Skeletal muscle cell (primary cell): Measurements from ENCODE around the gene CKAP2.
"Not testable (repeated sequence)": the region's sequence is repeated elsewhere in the genome, so short reads cannot be mapped to it uniquely, and the experiment has no call there.

Source experiments
- DNase-seq: peaks from one replicate; pipeline ENCODE4 v3.0.0-alpha.2; 2010; ENCODE audit warnings: low read depth
- H3K4me3 ChIP-seq: 2 replicates; pipeline ENCODE4 v1.5.1; 2011; ENCODE audit warnings: low read depth, mild to moderate bottlenecking, control low read depth, low read length, moderate library complexity

CKAP2 gene

DNA sequence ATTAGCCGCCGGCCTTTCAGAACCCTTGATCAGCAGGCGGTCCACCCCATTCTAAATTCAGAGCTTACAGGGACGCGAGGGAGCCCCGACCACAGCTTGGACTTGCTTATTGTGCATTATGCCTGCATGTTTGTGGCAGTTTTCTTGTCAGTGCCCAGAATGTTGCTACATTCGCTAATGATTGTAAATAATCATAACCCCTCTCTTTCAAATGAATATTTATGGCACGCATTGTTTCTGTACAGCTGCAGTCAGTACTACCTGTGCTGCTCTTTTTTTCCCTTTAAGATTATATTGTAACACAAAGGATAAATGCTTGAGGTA is 4.5 kb upstream of the CKAP2 start:
- peak overlapping the region; percentile 27 for H3K4me3 ChIP-seq
- DNase-seq = no peak

DNA sequence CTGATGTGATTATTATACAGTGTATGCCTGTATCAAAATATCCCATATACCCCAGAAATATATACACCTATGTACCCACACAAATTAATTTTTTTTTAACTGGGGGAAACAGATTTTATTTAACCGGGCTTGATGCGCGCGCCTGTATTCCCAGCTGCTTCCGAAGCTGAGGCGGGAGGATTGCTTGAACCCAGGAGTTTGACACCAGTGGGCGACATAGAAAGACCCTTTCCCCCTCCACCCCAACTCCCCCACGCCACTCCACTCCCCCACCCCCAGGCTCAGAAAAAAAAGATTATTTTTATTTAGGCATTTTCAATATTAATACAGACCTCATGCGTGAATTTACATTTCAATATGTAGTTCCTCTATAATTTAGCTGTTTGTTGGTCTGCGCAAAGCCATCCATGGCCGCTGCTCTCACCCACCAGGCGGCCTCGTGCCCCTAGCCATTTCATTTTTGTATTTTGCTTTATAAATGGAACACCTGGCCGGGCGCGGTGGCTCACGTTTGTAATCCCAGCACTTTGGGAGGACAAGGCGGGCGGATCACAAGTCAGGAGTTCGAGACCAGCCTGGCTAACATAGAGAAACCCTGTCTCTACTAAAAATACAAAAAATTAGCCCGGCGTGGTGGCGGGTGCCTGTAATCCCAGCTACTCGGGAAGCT is 4.0 kb upstream of the CKAP2 start:
- no peak for DNase-seq
- H3K4me3 ChIP-seq = no peak overlapping the region

DNA sequence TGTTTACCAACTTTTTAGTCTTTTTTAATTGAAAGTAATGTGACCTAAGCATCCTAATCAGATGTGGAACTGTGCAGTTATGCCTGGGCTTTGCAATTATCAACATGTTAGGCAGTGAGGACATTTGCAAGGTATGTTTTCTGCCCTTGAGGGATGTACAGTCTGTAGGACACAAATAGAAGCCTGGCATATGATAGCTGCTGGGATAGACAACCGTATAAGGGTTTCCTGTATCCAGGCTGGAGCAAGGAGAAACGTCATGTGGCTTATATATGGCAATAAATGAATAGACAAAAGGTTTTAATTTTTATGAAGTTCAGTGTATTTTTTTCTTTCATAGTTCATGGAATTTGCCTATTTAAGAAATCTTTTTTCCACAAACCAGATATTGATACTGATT is 2.8 kb upstream of the CKAP2 start:
- no peak for DNase-seq
- no peak overlapping the region for H3K4me3 ChIP-seq

DNA sequence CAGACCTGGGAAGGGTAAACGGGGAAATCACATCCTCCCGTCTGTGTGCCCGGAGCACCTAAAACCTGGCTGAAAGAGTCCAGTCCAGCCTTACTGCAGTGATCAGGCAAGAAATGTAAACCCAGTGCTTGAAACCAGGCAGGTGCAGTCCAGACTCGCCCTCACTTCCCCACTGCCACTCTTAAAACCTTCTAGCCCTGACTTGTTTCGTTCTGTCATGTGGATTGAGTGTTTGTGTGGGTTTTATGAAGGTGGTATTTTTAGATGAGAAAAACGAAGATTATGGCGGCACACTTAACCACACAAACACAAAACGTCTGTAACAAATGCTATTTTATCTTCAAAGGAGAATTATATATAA is 839 bp upstream of the CKAP2 start:
- no peak for DNase-seq

DNA sequence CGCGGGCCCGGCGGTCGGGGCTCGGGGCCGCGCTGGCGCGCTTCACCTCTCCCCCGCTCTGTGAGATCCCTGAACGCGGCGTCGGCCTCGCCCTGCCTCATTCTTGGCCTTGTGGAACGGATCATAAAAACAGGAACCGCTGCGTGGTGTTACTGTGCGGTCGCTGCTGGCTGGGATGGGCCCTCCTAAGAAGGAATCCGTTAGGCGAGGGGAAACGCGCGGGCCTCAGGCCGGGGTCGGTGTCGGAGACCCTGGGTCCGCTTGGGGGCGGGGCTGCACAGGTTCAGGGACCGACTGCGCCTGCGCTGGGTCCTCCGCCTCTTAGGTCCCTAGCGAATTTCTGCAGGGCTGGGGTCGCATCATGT is 381 bp downstream of the CKAP2 start:
- H3K4me3 ChIP-seq = peak overlapping the region; percentile 76
- DNase-seq = no peak

More for the DNA sequence above, 839 bp upstream of the CKAP2 start:
- H3K4me3 ChIP-seq = peak overlapping the region; percentile 76

DNA sequence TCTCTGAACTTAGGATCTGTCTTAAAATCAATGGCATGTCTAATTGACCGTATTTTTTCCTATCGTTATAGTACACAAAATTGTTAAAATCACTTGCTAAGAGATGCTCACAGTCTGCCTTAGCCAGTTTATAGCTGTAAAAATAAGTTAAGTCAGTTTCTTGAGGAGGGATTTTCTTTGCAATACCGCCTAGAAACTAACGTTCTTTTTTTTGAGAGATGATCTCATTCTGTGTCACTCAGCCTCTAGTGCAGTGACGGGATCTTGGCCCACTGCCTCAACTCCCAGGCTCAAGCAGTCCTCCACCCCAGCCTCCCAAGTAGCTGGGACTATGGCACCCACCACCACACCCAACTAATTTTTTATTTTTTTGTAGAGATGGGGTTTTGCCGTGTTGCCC is 4.4 kb downstream of the CKAP2 start:
- no peak overlapping the region for H3K4me3 ChIP-seq
- peak; percentile 32 for DNase-seq

DNA sequence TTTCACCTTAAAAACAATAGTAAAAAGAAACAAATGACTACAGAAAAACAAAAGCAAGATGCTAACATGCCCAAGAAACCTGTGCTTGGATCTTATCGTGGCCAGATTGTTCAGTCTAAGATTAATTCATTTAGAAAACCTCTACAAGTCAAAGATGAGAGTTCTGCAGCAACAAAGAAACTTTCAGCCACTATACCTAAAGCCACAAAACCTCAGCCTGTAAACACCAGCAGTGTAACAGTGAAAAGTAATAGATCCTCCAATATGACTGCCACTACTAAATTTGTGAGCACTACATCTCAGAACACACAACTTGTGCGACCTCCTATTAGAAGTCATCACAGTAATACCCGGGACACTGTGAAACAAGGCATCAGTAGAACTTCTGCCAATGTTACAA is 6.0 kb downstream of the CKAP2 start:
- DNase-seq = no peak
- H3K4me3 ChIP-seq = no peak overlapping the region

DNA sequence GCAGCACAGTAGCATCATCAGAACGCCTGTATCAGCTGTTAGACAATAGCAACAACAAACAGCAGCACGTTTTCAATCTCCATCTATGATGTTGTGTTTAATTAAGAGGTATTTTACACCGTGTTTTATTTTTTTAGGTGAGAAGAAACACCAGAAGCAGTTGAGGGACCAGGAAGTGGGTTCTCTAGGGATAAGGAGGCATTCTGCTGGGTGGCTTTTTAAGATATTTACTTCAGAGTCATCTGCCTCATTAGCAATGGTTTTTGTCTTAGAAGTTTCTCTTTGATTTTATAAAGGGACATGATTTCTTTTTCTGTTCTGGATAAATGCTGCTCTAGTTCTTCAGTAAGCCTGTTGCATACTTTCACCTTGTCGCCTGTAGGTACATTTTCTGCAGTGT is 8.2 kb downstream of the CKAP2 start:
- H3K4me3 ChIP-seq = no peak overlapping the region

DNA sequence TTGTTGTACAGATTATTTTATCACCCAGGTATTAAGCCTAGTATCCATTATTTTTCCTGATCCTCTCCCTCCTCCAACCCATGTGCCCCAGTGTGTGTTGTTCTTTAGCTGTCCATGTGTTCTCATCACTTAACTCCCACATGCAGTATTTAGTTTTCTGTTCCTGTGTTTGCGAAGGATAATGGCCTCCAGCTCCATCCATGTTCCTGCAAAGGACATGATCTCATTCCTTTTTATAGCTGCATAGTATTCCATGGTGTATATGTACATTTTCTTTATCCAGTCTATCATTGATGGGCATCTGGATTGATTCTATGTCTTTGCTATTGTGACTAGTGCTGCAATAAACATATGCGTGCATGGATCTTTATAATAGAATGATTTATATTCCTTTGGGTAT is 13.2 kb downstream of the CKAP2 start:
- not testable (repeated sequence) for H3K4me3 ChIP-seq, DNase-seq

More for the DNA sequence above, 8.2 kb downstream of the CKAP2 start:
- no peak for DNase-seq

DNA sequence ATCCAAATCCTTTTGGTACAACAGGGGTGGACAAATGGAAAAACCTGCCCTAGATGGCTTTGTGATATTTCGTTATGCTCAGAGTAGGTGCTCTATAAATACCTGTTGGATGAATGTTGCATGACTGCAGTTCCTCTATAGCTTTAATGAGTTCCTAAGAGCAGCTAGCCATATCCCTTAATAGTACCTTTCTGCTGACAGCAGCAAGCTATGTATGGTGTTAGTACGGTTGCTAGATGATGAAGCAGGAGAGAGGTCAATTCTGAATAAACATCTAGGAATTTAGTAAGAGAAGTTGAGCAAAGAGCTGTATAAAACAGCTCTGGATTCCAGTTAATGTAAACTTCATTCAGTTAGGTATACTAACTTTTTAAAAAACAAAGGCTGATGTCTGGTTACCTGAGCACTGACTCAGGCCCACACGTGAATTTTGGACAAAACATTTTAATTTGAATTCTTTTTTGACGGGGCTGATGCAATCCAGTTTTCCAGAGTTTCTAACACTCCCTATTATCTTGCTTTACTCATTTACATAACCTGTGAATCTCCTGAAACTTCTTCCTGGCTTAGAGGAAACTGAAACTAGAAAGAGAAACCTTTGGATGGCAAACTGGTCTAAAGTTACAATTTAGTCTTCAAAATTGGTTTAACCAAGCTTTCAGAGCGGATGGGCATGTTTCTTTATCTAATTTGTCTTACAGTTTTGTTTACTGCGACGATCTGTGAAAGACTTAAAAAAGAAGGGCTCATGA is 25.6 kb downstream of the CKAP2 start:
- DNase-seq, H3K4me3 ChIP-seq: not testable (repeated sequence)

DNA sequence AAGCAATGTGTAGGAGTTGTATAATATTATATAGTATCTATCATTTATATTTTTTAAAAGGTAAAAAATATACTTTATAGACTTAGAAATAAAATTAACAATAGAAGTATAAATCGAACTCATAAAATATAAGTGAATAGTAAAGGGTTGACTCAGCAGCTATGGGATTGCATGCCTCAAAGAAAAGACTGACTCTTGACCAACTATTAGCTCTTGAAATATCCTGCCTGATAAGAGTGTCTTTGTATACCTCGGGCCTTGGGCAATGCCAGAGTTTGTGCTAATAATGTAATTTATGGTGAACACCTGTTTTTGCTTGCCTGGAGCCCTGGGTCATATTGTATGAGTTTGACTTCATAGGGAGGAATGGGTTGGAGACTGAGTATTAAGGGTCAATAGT is 31.8 kb downstream of the CKAP2 start:
- H3K4me3 ChIP-seq, DNase-seq: not testable (repeated sequence)

DNA sequence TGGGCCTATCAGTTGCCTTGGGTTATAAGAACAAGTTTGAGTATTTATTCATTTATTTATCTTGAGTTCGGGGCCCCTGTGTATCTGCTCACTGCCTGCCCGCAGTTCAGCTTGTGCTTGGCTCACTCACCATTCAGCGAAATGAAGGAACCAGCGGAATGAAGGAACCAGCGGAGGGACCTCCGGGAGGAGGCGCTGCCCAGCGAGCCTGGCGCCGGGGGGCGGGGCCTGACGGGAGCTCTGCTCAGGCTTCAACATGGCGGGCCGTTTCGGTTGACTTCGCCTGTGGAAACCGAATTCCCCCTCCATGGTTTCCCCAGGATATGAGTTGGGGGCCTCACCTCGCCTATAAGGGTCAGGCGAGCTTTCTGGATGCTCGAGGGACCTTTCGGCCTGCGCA is 33.5 kb downstream of the CKAP2 start:
- DNase-seq, H3K4me3 ChIP-seq: not testable (repeated sequence)

DNA sequence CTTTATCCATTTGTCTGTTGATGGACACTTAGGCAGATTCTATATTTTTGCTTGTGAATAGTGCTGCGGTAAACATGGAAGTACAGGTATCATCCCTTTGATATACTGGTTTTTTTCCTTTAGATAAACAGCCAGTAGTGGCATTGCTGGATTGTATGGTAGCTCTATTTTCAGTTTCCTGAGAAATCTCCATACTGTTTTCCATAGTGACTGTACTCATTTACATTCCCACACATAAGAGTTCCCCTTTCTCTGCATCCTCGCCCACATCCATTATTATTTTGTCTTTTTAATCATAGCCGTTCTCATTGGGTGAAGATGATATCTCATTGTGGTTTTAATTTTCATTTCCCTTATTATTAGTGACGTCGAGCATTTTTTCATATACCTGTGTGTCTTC is 35.7 kb downstream of the CKAP2 start:
- DNase-seq, H3K4me3 ChIP-seq: not testable (repeated sequence)

DNA sequence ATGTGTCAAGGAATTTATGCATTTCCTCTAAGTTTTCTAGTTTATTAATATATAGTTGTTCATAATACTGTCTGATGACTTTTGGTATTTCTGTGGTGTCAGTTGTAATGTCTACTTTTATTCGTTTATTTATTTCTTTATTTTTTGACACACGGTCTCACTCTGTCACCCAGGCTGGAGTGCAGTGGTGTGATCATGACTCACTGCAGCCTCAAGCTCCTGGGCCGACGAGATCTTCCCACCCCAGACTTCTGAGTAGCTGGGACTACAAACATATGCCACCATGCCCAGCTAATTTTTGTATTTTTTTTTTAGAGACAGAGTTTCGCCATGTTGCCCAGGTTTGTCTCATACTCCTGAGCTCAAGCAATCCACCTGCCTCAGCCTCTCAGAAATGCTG is 39.0 kb downstream of the CKAP2 start:
- DNase-seq, H3K4me3 ChIP-seq: not testable (repeated sequence)

DNA sequence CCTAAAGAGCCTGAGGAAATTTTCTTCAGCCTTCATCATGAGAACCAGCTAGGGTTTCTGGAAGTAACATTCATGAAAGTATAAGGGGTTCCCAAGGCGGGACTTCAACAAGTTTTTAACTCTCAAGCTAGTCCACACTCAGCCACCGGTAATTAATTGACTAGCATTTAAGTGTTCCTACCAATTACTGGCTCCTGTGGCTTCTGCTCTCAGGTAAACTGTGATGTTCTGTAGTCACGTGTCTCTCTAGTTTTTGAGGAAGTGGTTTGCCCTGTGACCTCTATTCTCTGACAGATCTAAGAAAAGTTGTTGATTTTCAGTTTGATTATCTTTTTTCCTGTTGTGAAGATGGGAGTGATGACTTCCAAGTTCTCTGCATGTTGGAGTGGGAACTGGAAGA is 42.7 kb downstream of the CKAP2 start:
- not testable (repeated sequence) for H3K4me3 ChIP-seq, DNase-seq

DNA sequence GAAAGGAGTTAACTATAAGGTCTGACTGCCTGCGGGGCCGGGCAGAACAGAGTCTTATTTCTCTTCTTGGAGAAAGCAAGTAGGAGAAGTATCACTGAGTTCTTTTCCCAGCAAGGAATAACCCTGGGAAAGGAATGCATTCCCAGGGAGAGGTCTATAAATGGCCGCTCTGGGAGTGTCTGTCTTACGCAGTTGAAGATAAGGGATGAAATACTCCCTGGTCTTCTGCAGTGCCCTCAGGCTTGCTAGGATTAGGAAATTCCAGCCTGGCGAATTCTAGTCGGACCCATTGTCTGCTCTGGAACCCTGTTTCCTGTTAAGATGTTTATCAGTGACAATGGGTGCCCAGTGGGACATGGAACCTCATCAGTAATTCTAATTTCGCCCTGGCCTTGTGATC is 47.0 kb downstream of the CKAP2 start:
- not testable (repeated sequence) for DNase-seq, H3K4me3 ChIP-seq

DNA sequence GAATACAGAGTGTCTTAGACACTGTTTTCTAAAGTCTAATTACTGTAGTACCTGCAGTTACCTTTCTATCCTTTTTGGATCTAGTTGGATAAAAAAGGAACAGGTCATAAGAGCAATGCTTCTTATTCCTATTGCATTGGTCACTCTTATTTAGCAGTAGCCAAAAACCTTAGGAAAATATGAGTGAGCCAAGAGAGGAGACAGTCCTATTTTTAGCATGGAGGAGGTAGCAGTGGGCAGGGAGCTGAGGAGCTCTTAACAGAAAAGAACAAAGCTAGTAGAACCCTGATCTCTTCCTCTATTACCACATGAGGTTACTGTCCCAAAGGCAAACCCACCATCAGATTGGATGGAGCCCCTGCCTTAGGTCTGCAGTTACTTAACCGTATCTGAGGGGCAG is 50.6 kb downstream of the CKAP2 start:
- not testable (repeated sequence) for DNase-seq, H3K4me3 ChIP-seq

DNA sequence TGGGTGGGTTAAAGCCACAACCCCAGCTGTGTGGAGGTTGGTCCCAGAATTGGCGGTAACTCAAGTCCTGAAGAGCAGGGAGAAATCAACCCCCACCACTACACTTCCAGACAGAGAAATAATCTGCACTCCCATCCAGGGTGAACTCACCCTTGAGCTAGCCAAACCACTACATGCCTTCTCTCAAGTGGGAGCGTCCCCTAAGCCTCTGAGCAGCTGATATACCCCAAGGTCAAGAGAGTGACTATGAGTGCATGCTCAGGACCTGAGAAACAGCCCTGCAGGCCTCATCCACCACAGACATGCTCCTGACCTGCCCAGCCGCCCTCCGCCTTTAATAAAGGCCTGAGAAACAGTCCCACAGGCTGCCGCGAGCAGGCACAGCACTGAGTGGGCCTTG is 54.3 kb downstream of the CKAP2 start:
- H3K4me3 ChIP-seq, DNase-seq: not testable (repeated sequence)

DNA sequence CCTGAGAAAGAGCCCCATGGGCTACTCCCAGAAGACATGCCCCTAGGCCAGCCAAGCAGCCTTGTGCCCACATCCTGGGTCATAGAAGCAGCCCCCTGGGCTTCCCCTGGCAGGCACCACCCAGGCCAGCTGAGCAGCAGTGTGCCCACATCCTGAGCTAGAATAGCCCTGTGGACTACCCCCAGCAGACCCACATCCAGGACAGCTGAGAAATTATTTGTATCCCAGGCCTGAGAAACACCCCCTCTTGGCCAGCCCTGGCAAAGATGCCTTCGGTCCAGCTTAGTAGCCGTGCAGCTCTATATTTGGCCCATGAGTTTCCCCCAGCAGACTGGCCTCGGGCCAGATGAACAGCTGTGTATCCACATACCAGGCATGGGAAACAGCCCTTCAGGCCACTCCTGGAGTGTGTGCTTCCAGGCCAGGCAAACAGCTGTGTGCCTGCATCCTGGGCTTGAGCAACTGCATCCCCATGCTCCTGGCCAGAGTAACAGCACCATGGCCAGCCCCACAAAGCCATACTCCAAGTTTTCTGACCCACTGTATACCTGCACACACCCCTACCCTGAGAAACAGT is 55.0 kb downstream of the CKAP2 start:
- not testable (repeated sequence) for H3K4me3 ChIP-seq
- DNase-seq = peak; percentile 31

DNA sequence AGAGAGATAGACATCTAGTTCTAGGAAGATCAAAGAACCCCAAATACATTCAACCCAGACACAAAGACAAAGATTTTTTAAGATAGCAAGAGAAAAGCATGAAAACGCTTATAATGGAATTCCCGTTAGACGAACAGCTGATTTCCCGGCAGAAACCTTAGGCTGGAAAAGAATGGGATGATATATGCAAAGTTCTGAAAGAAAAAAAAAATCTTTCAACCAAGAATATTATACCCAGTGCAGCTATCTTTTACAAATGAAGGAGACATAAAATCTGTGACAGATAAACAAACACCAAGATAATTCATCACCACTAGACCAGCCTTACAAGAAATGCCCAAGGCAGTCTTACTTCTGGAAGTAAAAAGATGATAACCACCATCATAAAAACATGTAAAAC is 56.3 kb downstream of the CKAP2 start:
- not testable (repeated sequence) for DNase-seq, H3K4me3 ChIP-seq
